CD14-positive monocyte (primary cell): ENCODE measurements around the gene ACTR3. TPM values are rescaled to one million over a fixed set of nuclear protein-coding genes. Genes with fewer than 3 reads are reported as not detected.

Experiments
- DNase-seq, 3 donors: peaks; one replicate each; pipeline ENCODE4 v3.0.0-alpha.2; 2011 to 2022
- H2AFZ ChIP-seq: 2 replicates; pipeline ENCODE4 v1.6.0; 2012; ENCODE audit warnings: mild to moderate bottlenecking, low read depth, low read length, inconsistent platforms; ENCODE audit not compliant: insufficient read depth, poor library complexity, severe bottlenecking
- H3K27ac ChIP-seq, 2 donors: 1 replicate in 1 of 2; 2 replicates in 1 of 2; pipeline ENCODE4 v1.5.1; 2012 to 2013; ENCODE audit warnings: low read length in 2 of 2, control low read depth in 1 of 2, inconsistent platforms in 1 of 2, low read depth in 1 of 2, mild to moderate bottlenecking in 1 of 2
- H3K27me3 ChIP-seq, 2 donors: one replicate each; pipeline versions ENCODE4 v1.6.0 to v1.6.1; 2011 to 2013; ENCODE audit warnings: low read length in 2 of 2; ENCODE audit not compliant: control insufficient read depth in 2 of 2, insufficient read depth in 2 of 2
- H3K36me3 ChIP-seq, 2 donors: replicated peaks in 1 of 2; 1 replicate in 1 of 2; 2 replicates in 1 of 2; pipeline versions ENCODE4 v1.5.1 to v1.6.1; 2012 to 2013; ENCODE audit warnings: low read length in 2 of 2, control low read depth in 1 of 2, inconsistent platforms in 1 of 2, mild to moderate bottlenecking in 1 of 2; ENCODE audit not compliant: insufficient read depth in 2 of 2, control insufficient read depth in 1 of 2
- H3K4me1 ChIP-seq, 2 donors: 1 replicate in 1 of 2; 2 replicates in 1 of 2; pipeline versions ENCODE4 v1.5.1 to v1.6.1; 2012 to 2013; ENCODE audit warnings: low read length in 2 of 2, control low read depth in 1 of 2, inconsistent platforms in 1 of 2, mild to moderate bottlenecking in 1 of 2, moderate library complexity in 1 of 2; ENCODE audit not compliant: insufficient read depth in 2 of 2, control insufficient read depth in 1 of 2
- H3K4me2 ChIP-seq: replicated peaks from 2 replicates; pipeline ENCODE3; 2012; ENCODE audit warnings: low read length, moderate library complexity, mild to moderate bottlenecking; ENCODE audit not compliant: poor library complexity, severe bottlenecking; ENCODE audit errors: extremely low read depth
- H3K4me3 ChIP-seq, 3 experiments: fragments of 200-600 bp in 1 of 3; sonication (generic) in 1 of 3; replicated peaks in 1 of 3; 1 replicate in 2 of 3; 2 replicates in 1 of 3; pipeline ENCODE4 v1.5.1; 2011 to 2013; ENCODE audit warnings: low read length in 3 of 3, mild to moderate bottlenecking in 3 of 3, control low read depth in 2 of 3, low read depth in 2 of 3, inconsistent platforms in 1 of 3, moderate library complexity in 1 of 3
- H3K79me2 ChIP-seq: 2 replicates; pipeline ENCODE4 v1.6.0; 2012; ENCODE audit warnings: mild to moderate bottlenecking, control low read depth, inconsistent platforms, low read length, moderate library complexity; ENCODE audit not compliant: insufficient read depth
- H3K9ac ChIP-seq: 2 replicates; pipeline ENCODE4 v1.6.0; 2017; ENCODE audit warnings: low read length, mild to moderate bottlenecking; ENCODE audit not compliant: insufficient read depth, poor library complexity, severe bottlenecking
- H3K9me3 ChIP-seq, 2 donors: replicated peaks in 1 of 2; 1 replicate in 1 of 2; 2 replicates in 1 of 2; pipeline versions ENCODE4 v1.5.1 to v1.6.1; 2012 to 2013; ENCODE audit warnings: low read length in 2 of 2, control low read depth in 1 of 2; ENCODE audit not compliant: control insufficient read depth in 1 of 2, insufficient read depth in 1 of 2
- H4K20me1 ChIP-seq: 2 replicates; pipeline ENCODE4 v1.6.0; 2012; ENCODE audit warnings: mild to moderate bottlenecking, low read length, control low read depth, moderate library complexity; ENCODE audit not compliant: insufficient read depth
- H3K27ac Mint-ChIP-seq, 7 donors: one replicate each; pipeline ENCODE4 v1.8.0; 2020; ENCODE audit warnings: mild to moderate bottlenecking in 7 of 7, mixed read lengths in 7 of 7, moderate library complexity in 6 of 7, inconsistent platforms in 2 of 7
- H3K27me3 Mint-ChIP-seq, 3 donors: one replicate each; pipeline ENCODE4 v1.8.0; 2021 to 2022; ENCODE audit warnings: low read depth in 3 of 3, mild to moderate bottlenecking in 3 of 3, mixed read lengths in 3 of 3, moderate library complexity in 3 of 3, inconsistent platforms in 1 of 3
- H3K36me3 Mint-ChIP-seq, 2 donors: one replicate each; pipeline ENCODE4 v1.8.0; 2020; ENCODE audit warnings: mixed read lengths in 2 of 2, inconsistent platforms in 1 of 2, mild to moderate bottlenecking in 1 of 2
- H3K4me1 Mint-ChIP-seq: one replicate; pipeline ENCODE4 v1.8.0; 2020; ENCODE audit warnings: mild to moderate bottlenecking, mixed read lengths
- H3K4me3 Mint-ChIP-seq, 2 donors: one replicate each; pipeline ENCODE4 v1.8.0; 2020; ENCODE audit warnings: mild to moderate bottlenecking in 2 of 2, mixed read lengths in 2 of 2, moderate library complexity in 1 of 2
- H3K9me3 Mint-ChIP-seq, 7 donors: one replicate each; pipeline ENCODE4 v1.8.0; 2020 to 2022; ENCODE audit warnings: mixed read lengths in 7 of 7, mild to moderate bottlenecking in 6 of 7, moderate library complexity in 6 of 7, inconsistent platforms in 2 of 7
- CTCF ChIP-seq: fragments of 200-600 bp; IDR thresholded peaks from one replicate; pipeline ENCODE4 v1.8.0; 2022; ENCODE audit warnings: antibody characterized with exemption, mild to moderate bottlenecking
- WGBS: methylation state at CpG from one replicate; pipeline ENCODE4 v1.1.5; 2013; ENCODE audit warnings: missing lambda C conversion rate; ENCODE audit not compliant: insufficient coverage; 5-methylcytosine and 5-hydroxymethylcytosine counted together
- intact Hi-C, 2 donors: fragments of 100-400 bp; cut with micrococcal nuclease; formaldehyde crosslinking; loops; one replicate each; pipeline versions ENCODE4 v1.15.0 to v1.15.1; 2023
- polyA plus RNA-seq, 3 donors: library from polyadenylated mRNA; depleted of rRNA in 1 of 3; unstranded in 2 of 3; stranded (reverse) in 1 of 3; fragments of 300-500 nt in 2 of 3; fragments of >200 nt in 1 of 3; fragmentation: Illumina TruSeq in 2 of 3; gene quantifications; 1 replicate in 2 of 3; 2 replicates in 1 of 3; pipeline ENCODE4 v1.2.3, GENCODE V29; 2012 to 2021

The ACTR3 gene
- polyA plus RNA-seq, 3 donors, result 103 to 557 (median 464) TPM

GRCh38 chr2:113974727-113975126 lies 84.8 kb downstream of the ACTR3 start:
- DNase-seq, result no peak
- Histone ChIP-seq H4K20me1 (peaks cover 5% of the 10 kb centered on the region), H3K9ac (no peak overlapping the region), H3K27ac (no peak overlapping the region), H3K36me3 (peaks cover 19 to 61% of the 10 kb centered on the region in 2 donors), H2AFZ (no peak overlapping the region), H3K27me3 (no peaks in the 10 kb centered on the region), H3K4me3 (no peak overlapping the region), H3K79me2 (no peaks in the 10 kb centered on the region), H3K4me2 (no peak overlapping the region), H3K9me3 (peaks cover 0 to 9% of the 10 kb centered on the region in 2 donors), H3K4me1 (peaks cover 10 to 12% of the 10 kb centered on the region in 2 donors)
- Mint-ChIP-seq H3K4me3 (no peak overlapping the region), H3K36me3 (peaks cover 47 to 64% of the 10 kb centered on the region in 2 donors), H3K9me3 (peaks cover 0 to 9% (median 3%) of the 10 kb centered on the region in 7 donors), H3K27ac (no peak overlapping the region), H3K27me3 (peaks cover 0 to 2% (median 0%) of the 10 kb centered on the region in 3 donors), H3K4me1 (peaks cover 22% of the 10 kb centered on the region)
- no peak for TF ChIP-seq CTCF
- 94% methylated on average over 2 of the region's 4 CpGs for WGBS
- intact Hi-C loops, result no loop called here

DNA sequence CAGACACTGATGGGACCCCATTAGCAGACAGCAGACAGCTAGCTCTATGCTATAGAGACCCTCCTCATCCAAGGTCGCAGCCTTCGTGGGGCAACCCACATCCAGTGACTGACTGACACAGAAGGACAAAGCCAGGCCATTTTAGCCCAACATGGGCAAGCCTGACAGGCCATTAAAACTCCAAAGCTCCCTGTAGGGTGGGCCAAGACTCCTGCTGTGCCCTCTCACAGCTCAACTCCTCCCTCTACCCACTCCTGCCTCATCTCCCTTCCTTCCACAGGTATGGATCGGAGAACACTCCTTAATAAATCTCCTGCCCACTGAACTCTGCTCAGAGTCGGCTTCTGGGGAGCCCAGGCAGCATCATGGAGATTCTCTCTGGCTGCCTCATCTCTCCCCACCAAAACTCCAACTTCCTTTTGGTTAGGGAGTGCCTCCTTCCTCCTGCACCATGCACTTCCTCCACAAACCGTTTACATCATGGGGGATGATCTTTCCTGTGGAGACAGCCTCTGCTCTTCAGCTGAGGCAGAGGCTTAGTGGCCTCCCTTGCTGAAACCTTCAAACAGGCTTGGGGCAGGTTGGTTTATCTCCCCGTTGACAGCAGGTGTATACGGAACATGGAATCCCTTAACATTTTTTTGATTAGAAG lies 86.5 kb downstream of the ACTR3 start:
- 66% methylated on average over 5 of the region's 7 CpGs for WGBS
- Histone ChIP-seq H4K20me1 (peaks cover 4% of the 10 kb centered on the region), H2AFZ (no peak overlapping the region), H3K9ac (no peak overlapping the region), H3K9me3 (peaks cover 0 to 13% of the 10 kb centered on the region in 2 donors), H3K79me2 (no peaks in the 10 kb centered on the region), H3K27me3 (no peaks in the 10 kb centered on the region), H3K27ac (peak overlapping the region in 1 of 2 donors; percentile 59), H3K4me2 (no peak overlapping the region), H3K4me1 (peaks cover 10 to 12% of the 10 kb centered on the region in 2 donors), H3K36me3 (peaks cover 13 to 45% of the 10 kb centered on the region in 2 donors), H3K4me3 (no peak overlapping the region)
- Mint-ChIP-seq H3K36me3 (peaks cover 40 to 52% of the 10 kb centered on the region in 2 donors), H3K4me3 (peak overlapping the region; percentile 51 to 61), H3K27me3 (peaks cover 0 to 2% (median 0%) of the 10 kb centered on the region in 3 donors), H3K9me3 (peaks cover 2 to 13% (median 5%) of the 10 kb centered on the region in 7 donors), H3K27ac (peak overlapping the region in 5 of 7 donors; percentile 37 to 85 (median 74)), H3K4me1 (peaks cover 22% of the 10 kb centered on the region)
- DNase-seq, result peak in 2 of 3 donors; percentile 11 to 22
- no peak for TF ChIP-seq CTCF
- intact Hi-C loops, result no loop called here
